Pericardium fibroblast (primary cell): ENCODE measurements around the gene UCMA. TPM values are rescaled to one million over a fixed set of nuclear protein-coding genes. Genes with fewer than 3 reads are reported as not detected.

Experiments used
- total RNA-seq: library from RNA; depleted of rRNA; stranded (reverse); fragments of >200 nt; gene quantifications from 2 replicates; pipeline ENCODE4 v1.2.3, GENCODE V29; 2015

UCMA gene, protein sequence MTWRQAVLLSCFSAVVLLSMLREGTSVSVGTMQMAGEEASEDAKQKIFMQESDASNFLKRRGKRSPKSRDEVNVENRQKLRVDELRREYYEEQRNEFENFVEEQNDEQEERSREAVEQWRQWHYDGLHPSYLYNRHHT
- not detected in 2 replicates for total RNA-seq

DNA sequence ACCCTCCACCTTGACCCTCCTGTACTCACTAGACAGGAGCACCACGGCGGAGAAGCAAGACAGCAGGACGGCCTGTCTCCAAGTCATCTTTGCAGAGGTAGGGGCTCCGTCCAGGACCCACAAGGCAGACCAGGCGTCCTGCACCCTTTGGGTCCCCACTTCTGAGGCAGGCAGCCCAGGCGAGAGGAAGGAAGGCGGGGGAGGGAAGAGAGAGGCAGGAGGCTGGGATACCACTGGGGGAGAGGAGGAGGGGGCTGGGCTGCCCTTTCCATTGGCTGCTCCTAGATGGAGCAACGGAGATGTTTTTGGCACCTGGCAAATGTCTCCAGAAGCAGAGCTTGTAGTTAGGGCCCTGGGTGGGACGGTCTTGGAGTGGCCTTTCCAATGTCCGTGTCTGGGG is at the start of gene UCMA:
UCMA (minus strand) TSS at position 203 of the 400 bp plus-strand sequence; CDS start at position 87, 116 bp downstream.

Other genes with a start within 250 kb of the UCMA start
- 2.4 and 2.9 TPM in 2 replicates for gene CCDC3, start 232.7 kb downstream of the UCMA start, total RNA-seq
- 60.3 and 63.6 TPM in 2 replicates for gene OPTN, start 134.2 kb downstream of the UCMA start, total RNA-seq
- gene MCM10, start 72.8 kb downstream of the UCMA start, total RNA-seq, result 1.2 and 8.9 TPM in 2 replicates
- gene PHYH, start 65.7 kb upstream of the UCMA start, total RNA-seq, result 20.3 and 23.0 TPM in 2 replicates
- 30.2 and 36.3 TPM in 2 replicates for gene SEPHS1, start 113.9 kb upstream of the UCMA start, total RNA-seq